HG03108 (cell line): Measurements from ENCODE around the gene RLN3.
A peak's percentile ranks its signal among the peaks of the same experiment; 100 is the strongest.

Experiments
- ATAC-seq: cut with Tn5 transposase; IDR thresholded peaks from one replicate; pipeline ENCODE4 v1.9.1; 2021; ENCODE audit warnings: moderate library complexity; ENCODE audit not compliant: unreplicated experiment

The RLN3 gene, protein sequence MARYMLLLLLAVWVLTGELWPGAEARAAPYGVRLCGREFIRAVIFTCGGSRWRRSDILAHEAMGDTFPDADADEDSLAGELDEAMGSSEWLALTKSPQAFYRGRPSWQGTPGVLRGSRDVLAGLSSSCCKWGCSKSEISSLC

DNA sequence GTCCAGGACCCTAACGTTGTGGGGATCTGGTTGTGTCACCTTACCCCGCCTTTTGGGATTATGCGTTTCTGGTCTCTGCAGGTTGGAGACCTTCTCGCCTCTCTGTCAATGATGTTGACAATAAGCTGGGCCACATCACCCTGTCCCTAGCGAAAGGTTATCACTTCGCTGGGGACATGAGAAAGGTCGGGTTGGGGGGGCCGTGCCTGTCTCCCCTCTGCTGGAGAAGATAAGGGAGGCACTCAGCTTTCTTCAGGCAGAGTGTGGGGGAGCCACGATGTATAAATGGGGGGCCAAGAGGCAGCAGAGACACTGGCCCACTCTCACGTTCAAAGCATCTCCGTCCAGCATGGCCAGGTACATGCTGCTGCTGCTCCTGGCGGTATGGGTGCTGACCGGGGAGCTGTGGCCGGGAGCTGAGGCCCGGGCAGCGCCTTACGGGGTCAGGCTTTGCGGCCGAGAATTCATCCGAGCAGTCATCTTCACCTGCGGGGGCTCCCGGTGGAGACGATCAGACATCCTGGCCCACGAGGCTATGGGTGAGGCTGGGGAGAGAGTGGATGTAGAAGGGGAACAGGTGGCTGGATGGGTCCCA lies at the start of gene RLN3:
RLN3 (plus strand) TSS at position 293 of the 595 bp plus-strand sequence; CDS start at position 350, 57 bp downstream.
- ATAC-seq = no peak

DNA sequence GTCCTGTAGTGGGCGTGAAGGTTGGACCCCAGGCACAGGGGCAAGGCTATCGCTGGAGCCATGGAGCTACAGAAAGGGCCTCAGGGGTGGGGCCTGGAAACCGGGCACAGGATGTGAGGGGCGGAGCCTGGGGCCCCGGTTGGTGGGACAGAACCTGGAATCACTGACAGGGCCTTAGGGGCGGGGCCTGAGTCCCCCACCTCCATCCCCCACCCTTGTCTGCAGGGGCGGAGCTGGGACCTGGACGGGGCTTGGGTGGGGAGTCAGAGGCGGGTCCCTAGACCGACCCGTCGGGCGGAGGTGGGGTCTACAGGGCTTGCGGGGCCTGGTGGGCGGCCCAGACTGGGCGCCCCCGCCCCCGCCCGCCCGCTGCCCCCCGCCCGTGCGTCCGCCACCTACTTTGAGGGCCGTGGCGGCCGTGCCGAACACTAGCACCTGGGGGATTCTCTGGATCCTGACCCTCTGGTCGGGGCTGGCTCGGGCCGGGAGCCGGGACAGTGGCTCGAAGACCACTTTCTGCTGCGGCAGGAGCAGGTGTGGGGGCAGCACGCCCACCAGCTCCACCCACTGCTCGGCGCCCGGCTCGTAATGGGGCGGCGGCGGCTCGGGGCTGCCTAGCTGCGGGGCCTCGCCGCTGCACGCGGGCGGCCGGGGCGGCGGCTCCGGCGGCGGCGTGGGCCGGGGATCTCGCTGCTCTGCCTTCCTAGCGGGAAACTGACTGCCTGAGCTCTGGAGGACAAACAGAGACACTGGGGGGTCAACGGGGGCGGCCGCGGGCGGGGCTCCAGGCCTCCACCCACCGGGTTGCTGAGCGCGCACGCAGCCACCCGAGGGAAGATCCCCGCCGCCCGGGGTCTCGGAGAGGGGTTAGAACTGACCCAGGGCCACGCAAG lies 49.4 kb upstream of the RLN3 start:
- no peak for ATAC-seq

DNA sequence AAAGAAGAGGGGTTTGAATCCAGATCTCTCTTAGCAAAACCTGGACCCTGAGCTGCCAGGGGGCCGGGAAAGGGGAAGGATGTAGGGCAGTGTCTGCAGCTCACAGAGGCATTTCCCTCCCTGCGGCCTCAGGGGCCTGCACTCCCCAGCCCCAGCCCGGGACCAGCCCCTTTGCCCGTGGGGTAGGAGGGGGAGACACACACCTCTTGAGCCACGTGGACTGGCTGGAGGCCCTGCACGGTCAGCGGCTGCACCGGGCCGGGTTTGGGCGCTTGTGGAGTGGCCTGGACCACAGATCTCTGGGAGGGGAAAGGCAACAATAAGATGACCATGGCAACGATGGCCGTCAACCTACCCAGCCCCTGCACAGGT lies 48.7 kb upstream of the RLN3 start:
- no peak for ATAC-seq

DNA sequence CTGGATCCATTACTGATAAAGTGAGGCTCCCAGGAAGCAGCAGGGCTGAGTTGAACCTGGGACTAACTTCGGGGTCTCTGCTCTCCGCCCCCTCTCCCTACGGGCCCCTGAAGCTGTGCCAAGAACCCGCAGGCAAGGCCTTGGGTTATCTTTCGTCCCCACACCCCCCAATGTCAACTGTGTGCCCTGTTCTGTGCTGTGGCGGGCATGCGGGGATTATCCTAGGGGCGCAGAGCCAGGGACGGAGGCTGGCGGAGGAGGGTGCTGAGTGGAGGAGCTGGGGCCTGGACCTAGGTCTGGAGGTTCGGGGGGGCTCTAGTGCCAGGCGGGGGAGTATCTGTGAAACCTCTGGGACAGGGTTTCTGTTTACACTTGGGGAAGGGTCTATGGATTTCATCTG lies 48.3 kb upstream of the RLN3 start:
- ATAC-seq = no peak

DNA sequence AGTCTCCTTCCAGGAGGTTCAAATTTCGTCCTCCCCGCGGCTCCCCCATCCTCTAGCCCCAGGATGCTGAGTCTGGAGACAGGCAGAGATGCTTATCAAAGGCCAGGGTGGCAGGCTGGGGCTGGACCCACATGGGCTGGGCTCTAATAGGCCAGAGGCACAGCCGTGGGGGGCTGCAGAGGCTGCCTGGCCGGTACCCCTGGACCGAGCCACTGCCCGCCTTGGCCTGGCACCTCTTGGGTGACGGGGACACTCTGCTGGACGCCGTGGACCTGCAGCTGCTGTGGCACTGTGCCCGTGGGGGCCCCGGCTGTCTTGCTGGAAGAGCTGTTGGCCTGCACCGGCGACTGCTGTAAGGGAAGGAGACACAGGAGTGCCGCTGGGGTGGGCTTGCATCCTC lies 47.6 kb upstream of the RLN3 start:
- ATAC-seq = no peak

DNA sequence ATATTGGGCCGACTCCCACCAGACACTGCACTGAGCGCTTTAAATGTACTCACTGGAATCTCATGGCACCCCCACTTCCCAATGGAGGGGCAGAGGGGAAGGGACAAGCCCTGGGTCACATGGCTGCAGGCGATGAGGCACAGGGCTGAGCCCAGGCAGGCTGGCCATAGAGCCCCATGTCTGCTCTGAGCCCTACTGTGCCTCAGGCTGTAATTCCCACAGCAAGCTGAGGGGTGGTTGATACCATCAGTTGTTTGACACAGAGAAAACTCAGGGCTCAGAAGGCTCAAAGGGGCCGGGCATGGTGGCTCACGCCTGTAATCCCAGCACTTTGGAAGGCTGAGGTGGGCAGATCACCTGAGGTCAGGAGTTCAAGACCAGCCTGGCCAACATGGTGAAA lies 46.9 kb upstream of the RLN3 start:
- ATAC-seq = no peak

DNA sequence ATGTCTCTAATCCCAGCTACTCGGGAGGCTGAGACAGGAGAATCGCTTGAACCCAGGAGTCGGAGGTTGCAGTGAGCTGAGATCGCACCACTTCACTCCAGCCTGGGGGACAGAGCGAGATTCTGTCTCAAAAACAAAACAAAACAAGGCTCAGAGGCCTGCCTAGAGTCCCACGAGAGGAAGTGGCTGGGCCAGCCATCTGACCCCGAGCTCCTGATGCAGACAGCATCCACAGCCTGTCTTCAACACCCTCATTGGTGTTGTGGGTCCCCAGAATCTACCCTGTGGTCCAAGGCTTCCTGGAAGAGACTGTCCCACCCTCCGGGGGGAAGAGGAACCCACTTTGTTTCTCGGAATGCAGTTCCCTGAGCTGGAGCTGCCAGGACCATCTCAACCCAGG lies 46.5 kb upstream of the RLN3 start:
- no peak for ATAC-seq

DNA sequence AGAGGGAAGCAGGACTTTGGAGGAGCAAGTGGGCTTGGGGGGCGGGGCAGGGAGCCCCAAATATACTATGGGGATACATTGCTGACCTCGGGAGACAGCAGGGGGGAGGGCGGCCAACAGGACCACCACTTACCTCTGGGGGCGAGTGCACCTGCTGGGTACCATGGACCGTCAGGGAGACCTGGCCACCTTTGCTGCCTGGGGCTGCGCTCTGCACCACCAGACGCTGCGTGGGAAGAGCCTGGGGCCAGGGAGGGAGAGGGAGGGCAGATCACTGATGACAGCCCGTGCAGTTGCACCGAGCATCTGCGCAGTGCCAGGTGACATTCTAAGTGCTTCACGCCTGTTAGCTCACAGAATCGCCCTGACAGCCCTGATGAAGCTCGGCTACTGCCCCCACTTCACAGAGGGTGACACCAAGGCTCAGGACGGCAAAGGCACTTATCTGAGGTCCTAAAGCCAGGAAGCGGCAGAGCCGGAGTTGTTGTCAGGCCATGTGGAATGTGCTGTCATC lies 45.9 kb upstream of the RLN3 start:
- ATAC-seq = no peak

DNA sequence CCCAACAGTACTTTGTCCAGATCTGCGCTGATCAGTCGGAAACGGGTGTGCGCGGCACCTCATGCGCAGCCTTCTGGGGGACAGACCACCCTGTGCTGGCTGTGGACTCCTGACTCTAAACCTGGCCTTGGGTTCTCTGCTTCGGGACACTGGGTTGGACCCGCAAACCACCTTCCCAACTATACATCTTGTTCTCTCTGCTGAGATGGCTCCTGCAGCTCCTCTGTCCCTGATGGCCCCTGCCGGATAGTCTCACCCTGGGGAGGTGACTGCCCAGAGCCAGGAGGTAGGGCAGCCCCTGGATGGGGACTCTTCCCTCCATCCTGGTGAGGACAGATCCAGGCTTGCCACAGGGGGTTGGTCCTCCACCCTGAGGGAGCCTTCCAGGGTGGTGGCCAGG lies 45.2 kb upstream of the RLN3 start:
- ATAC-seq = no peak

DNA sequence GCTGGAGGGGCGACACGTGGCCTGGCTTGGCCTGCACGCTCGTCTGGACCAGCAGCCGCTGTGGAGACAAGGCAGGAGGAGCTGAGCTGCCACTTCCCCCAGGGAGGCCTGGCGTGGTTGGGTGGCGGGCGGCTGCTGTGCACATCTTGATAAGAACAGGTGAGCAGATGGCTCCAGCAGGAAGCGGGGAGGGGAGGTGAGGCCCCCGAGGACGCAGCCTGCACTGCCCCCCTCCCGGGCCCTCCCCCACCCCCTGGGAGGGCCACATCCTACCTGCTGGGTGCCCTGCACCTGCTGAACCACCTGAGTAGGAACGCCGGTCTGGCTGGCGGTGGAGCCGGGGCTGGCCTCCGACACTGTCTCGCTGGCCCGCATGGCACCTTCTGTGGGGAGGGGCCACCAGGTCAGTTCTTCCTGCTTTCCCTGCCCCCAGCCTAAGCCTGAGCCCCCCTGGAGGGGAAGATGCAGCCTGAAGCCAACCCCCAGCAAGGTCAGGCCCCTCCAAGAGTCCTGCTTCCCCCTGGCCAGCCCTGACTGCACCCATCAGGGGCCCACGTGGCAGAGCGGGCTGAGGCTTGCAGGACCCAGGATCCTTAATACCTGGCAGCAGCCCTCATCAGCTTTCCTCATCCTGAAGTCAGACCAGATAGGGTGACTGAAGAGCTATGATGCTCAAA lies 44.6 kb upstream of the RLN3 start:
- no peak for ATAC-seq

DNA sequence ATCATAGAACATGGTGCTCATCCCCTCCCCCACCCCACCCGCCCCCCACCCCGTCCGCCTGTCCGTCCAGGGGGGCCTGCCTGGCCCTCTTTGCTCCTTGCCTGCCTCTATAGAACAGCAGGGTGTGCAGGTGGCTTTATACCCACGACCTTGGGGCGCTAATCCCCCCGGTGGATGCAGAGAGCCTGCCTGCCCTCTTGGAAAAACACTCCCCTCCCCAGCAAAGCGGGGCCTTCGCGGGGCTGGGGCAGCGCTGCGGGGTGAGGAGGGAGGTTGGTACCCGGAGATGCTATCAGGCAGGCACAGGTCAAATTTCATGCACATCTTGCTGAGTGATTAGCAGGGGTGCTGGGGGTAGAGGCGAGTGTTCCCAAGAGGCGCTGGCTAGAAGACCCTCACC lies 43.8 kb upstream of the RLN3 start:
- no peak for ATAC-seq

DNA sequence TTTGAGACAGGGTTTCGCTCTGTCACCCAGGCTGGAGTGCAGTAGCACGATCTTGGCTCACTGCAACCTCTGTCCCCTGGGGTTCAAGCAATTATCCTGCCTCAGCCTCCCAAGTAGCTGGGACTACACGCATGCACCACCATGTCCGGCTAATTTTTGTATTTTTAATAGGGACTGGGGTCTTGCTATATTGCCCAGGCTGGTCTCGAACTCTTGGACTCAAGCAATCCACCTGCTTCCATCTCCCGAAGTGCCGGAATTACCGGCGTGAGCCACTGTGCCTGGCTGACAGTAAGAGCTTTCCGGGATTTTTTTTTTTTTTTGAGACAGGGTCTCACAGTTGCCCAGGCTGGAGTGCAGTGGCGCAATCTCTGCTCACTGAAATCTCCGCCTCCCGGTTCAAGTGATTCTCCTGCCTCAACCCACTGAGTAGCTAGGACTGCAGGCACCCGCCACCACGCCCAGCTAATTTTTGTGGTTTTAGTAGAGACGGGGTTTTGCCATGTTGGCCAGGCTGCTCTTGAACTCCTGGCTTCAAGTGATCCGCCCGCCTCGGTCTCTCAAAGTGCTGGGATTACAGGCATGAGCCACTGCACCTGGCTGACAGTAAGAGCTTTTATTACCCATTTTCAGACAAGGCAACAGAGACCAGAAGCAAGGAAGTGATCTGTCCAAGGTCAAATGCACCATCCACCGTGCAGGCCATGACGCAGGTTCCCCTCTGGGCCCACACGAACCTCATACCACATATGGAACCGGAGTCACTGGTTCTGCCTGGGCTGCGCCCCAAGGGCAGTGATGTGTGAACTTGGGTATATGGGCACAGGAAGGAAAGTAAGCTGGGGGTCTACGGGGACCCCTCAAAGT lies 42.8 kb upstream of the RLN3 start:
- ATAC-seq = no peak

DNA sequence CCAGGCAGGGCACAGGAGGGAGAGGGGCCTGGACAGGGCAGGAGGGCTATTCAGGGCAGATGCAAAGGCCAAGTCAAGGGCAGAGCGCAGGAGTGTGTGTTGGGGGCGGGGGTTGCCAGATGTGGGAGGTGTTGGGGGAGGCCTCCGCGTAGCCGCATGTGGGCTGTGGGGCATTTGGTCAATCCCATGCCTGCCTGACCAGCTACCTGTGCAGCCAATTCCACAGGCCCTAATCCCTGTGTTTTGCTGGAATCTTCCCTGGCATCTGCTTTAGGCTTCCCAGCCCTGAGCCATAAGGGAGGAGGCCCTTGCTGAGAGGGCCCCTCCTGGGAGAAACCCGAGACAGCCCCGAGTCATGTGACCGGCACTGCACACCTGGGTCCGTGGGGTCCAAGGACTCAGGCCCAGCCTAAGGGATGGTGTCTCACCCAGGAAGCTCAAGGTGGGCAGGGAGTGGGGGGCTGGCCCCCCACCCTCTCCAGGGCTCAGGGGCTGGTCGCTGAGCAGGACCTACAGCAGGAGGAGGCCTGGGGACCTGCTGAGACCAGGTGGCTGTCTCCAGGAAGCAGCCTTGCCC lies 42.1 kb upstream of the RLN3 start:
- ATAC-seq = peak; percentile 7

DNA sequence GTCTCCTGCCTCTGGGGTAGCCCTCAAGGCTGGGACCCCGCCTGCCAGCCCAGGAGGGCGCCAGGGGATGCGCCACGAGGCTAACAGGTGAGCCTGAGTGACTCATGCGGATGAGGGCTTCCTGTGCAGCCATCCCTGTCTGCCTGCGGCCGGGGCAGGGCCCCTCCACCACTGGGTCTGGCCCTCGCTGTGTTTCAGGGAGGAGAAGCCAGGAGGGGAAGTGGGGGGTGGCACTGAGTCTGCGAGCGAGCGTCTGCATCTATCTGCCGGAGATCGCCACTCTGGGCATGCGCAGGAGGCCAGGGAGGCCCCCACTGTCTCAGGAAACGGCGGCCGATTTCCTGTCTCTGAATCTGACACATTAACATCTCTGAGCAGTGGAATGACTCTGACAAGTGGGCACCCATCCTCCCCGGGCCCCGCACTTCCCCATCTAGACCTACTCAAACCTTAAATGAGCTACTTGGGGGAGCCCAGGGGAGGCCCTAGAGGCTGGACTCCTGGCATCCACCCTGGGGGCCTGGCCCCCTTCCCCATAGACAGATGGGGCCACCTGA lies 41.5 kb upstream of the RLN3 start:
- ATAC-seq = peak; percentile 72

DNA sequence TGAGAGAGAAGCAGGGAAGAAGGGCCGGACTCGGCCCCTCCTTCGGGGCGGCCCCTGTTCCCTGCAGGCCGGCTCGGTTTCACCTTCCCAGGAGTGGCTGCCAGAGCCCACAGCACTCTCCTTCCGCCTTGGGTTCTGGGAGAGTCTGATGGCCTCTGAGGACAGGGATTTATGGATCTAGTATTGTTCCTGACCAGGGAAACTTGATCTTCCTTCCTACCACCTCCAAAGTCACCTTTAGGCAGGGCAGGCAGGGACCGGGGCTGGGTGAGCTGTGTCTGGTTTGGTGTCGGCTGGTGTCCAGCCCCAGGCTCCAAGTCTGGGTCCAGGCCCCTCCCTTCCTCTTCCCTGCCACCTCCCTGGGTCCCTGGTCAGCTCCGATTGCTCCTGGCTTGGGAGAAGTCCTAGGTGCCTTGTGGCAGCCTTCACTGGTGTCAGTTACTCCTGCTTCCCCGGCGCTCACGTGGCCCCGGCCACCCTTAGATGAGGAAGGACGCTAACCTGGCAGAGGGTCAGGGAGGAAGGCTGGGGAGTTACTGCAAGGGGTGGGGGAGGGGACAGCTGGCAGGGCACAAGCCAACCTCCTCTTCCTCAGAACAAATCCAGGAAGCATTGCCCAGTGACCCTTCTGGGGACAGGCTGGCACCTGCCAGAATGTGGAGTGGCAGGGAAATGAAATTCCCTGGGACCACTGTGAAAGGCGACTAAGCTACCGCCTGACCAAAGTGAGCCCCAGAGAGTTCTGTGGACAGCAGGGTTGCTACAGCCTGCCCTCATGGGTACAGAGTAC lies 40.7 kb upstream of the RLN3 start:
- ATAC-seq = no peak

DNA sequence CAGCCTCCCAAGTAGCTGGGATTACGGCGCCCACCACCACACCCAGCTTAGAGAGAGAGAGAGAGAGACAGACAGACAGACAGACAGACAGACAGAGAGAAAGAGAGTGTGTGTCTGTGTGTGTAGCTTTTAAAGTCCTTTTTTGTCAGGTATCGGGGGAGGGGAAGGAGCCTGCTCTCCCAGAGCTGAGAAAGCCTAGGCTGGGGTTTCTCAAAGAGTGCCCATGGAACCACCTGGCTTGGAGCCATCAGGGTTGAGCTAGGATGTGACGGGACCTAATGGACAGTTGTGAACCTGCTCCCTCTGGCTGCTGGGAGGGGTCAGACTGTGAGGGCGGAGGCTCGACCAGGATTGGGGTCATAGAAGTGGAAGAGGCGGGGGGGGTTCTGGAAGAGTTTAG lies 38.5 kb upstream of the RLN3 start:
- no peak for ATAC-seq

DNA sequence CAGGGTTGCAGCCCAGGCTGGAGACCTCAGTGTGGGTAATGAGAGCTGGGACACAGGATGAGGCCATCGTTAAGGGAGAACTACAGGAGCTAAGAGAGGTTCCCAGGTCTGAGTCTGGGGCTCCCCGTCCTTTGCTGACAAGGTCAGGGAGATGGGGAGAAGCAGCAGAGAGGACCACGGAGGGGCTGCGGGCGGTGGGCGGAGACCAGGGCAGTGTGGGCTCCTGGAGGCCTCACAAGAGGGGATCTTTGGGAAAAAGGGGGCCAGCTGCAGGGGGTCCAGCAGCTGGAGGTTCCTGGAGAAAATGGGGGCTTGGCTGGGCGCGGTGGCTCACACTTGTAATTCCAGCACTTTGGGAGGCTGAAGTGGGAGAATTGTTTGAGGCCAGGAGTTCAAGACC lies 37.9 kb upstream of the RLN3 start:
- ATAC-seq = no peak

DNA sequence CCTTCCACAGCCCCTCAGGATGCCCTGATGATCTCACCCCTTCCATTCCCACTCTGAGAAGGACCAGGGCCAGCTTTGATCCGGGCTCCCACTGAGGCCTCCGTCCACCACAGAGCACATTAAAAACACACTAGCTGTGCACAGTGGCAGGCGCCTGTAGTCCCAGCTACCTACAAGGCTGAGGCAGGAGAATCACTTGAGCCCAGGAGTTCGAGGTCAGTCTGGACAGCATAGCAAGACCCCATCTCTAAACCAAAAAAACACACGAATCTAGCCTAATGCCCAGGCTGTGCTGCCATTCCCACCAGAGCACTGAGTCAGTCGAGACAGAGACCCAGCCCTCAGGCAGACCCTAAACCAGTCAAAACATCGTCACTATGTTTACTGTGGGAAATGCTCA lies 35.9 kb upstream of the RLN3 start:
- ATAC-seq = no peak
